C4-2B (cell line): ENCODE measurements around the gene TAF8.

Experiments used
- H3K27ac ChIP-seq: fragments of 450-650 bp; 2 replicates; pipeline ENCODE4 v1.5.1; 2017
- CTCF ChIP-seq: fragments of 450-650 bp; conservative IDR thresholded peaks from 2 replicates; pipeline ENCODE4 v1.5.1; 2017; ENCODE audit warnings: mild to moderate bottlenecking
- ZFX ChIP-seq: fragments of 450-650 bp; IDR thresholded peaks from 2 replicates; pipeline ENCODE4 v1.6.1; 2017

The TAF8 gene

DNA sequence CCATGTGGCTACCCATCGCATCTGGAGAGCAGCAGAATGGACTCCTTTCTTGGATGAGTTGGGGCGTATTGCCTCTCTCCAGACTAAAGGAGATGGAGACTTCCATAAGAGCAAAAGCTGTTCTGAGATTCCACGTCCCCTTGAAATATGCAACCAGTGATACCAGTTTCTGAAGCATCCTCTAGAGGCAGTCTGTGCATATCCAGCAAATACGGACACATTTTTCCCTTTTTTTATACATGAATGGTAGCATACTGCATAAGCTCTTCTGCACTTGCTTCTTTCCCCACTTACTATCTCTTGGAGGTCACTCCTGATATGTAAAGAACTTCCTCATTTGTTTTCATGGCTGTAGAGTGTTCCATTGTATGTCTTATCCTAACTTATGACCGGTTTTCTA lies 34.6 kb downstream of the TAF8 start:
- TF ChIP-seq ZFX (no peak), CTCF (no peak)
- no peak overlapping the region for H3K27ac ChIP-seq

DNA sequence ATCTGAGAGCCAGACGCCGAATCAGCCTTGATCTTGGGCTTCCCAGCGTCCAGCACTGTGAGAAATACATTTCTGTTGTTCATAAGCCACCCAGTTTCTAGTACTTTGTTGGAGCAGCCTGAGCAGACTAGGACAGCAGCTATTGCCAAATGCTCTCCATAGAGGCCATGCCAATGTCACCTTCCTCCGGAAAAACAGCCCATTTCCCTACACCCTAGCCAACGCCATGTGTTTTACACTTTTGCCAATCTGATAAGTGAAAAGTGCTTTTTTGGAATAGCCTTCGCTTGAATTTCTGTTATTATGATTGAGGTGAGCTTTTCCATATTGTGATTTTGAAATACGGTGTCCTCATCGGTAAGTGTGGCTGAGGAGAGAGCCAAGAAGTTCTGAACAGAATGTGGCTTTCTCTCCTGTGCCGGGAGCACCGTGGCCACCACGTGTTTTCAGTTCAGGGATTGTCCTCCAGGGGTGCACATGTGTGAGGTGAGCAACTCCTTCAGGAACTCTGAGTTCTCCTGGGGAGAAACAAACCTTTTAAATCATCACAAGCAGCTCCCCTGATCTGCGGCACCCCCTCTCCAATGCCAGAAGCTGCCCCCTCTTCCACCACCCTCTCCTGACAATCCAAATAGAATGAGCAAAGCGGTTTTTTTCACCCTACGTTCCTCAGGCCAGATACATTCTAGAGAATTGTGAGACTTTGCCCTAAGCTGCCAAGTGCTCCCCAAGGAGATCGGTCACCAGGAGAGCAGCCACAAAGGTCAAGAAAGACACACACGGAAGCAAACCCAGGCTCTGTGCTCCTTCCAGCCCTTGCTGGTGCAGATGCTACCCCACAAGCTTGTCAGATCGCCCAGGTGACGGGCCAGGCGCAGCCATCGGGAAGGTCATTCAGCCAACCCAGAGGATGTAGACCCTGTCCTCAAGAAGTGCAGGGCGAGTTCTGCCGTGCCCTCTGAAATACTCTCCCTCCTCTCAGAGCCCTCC lies 36.0 kb downstream of the TAF8 start:
- no peak overlapping the region for H3K27ac ChIP-seq
- no peak; the same call in 1 of the 2 replicates for TF ChIP-seq CTCF
- no peak for TF ChIP-seq ZFX

DNA sequence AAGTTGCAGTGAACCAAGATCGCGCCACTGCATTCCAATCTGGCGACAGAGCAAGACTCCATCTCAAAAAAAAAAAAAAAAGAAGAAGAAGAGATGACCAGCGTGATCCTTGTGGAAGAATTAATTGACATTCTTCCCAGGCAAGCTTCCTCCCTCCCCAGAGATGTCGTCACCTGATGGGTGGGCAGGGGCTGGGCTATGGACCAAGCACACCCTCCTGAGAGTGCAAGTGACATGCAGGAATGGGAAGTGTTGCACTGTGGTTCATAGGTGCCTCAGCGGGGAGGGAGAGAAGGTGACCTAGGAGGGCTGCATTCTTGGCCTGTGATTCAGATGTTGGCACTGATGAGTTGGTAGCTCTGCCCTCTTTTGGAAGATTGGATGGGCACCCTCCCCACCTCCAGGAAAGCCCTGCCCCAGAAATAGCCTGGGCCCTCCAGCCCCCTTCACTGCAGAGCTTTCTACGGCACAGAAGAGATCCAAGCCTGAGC lies 37.8 kb downstream of the TAF8 start:
- TF ChIP-seq ZFX (no peak), CTCF (no peak)
- no peak overlapping the region for H3K27ac ChIP-seq

DNA sequence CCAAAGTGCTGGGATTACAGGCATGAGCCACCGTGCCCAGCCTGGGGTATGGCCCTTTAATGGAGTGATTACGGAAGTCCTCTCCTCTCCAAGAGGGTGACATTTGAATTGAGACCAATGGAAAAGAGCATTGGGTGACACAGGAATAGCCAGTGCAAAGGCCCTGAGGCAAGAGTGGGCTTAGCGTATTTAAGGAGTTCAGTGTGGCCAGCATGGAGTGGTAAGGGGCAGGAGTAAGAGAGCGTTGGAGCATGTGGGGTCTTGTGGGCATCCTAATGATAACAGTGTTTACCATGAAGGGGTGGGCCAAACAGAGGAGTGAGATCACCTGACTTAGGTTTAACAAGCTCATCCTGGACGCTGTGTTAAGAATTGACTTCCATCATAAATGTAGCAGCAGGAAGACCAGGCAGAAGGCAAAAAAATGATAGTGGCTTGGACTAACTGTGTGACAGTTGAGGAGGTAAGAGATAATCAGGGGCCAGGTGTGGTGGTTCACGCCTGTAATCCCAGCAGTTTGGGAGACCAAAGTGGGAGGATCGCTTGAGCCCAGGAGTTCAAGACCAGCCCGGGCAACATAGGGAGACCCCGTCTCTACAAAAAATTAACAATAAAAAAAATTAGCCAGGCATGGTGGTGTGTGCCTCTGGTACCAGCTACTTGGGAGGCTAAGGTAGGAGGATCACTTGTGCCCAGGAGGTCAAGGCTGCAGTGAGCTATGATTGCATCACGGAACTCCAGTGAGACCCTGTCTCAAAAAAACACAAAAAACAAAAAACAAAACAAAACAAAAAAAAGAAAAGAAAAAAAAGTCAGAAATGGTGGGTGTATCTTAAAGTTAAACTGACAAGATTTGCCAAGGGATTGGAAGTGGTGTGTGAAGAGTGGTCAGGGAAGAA lies 40.7 kb downstream of the TAF8 start:
- H3K27ac ChIP-seq: no peak overlapping the region
- TF ChIP-seq CTCF (no peak), ZFX (no peak)

- no peak overlapping the region for H3K27ac ChIP-seq
- no peak for TF ChIP-seq CTCF
- TF ChIP-seq ZFX: no peak
Observed at GRCh38 chr6:42091718-42092023, 41.3 kb downstream of the TAF8 start.

DNA sequence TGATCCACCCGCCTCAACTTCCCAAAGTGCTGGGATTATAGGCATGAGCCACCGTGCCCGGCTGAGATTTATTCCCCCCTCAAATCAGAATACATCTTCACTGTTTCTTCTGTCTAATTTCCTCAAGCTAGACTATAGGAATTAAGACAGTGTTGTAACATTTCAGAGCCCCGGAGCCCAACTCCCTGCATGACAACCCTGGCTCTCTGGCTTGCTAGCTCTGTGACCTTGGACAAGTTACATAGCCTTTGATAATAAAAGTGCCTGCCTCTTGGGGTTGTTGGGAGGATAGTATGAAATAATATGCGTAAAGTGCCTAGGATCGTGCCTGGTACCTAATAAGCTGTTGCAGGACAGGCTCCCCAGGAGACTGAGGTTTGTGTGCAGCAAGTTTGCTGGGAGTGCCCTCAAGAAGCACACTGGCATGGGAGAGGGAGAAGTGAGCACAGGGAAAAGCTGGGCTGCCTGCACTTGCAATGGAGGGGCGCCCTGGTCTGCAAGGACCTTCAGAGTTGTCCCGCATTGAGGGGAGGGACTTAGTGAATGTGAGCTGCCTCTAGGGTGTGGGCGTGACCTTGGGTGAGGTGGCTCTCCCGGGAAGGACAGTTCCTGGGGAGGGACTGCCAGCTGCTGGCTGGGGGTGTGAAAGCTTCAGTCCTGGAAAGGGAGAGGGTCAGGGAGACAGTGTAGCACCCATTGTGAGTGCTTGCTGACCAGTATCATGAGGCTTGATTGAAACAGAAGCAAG lies 43.4 kb downstream of the TAF8 start:
- TF ChIP-seq ZFX: no peak
- no peak for TF ChIP-seq CTCF
- no peak overlapping the region for H3K27ac ChIP-seq
